M059J (cell line): ENCODE data around the gene RTP1. TPM values are rescaled to one million over a fixed set of nuclear protein-coding genes. Genes with fewer than 3 reads are reported as not detected.

ENCODE experiments used
- DNase-seq: peaks from one replicate; pipeline ENCODE4 v3.0.0-alpha.2; 2012; ENCODE audit warnings: low read depth
- total RNA-seq: library from RNA; depleted of rRNA; stranded (reverse); fragments of >200 nt; shearing (Covaris generic); gene quantifications from 2 replicates; pipeline ENCODE4 v1.2.3, GENCODE V29; 2014; rRNA removed

RTP1 gene
- total RNA-seq, 1 experiment from 2014 or later, result not detected

GRCh38 chr3:187242435-187242834 is 45.1 kb downstream of the RTP1 start:
- no peak for DNase-seq

- DNase-seq, result no peak
Measured at GRCh38 chr3:187242900-187243299, 45.6 kb downstream of the RTP1 start.

DNA sequence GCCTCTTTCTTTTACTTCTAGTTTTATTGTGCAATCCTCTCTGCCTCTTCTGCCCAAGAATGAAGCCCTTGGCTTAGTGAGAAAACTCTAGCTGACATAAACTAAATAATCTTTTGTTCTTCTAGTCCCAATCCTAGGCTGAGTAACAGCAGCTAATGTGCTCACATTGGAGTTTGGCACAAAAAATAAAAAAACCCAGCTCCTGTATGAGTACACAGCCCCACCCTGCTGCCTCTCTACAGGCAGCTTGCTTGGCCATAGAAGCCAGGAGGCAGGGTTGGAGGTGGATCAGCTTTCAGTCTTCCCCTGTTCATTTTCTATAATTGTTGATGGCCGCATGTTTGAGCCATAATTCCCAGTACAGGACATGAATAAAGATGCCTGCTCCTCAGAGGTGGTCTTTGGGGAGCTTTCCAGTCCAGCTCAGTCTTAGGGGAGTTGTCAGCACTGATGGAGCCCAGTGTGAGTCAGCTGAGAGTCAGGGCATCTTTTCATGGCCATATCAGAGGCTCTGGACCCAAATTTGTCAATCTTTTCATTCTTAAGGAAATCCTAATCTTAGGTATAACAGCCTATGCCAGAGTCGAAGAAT is 46.7 kb downstream of the RTP1 start:
- no peak for DNase-seq

GRCh38 chr3:187247398-187247797 is 50.1 kb downstream of the RTP1 start:
- DNase-seq, result no peak

Other genes starting within 250 kb of the RTP1 start
- gene RPL39L, start 58.0 kb upstream of the RTP1 start, total RNA-seq, result 41.1 and 44.1 TPM in 2 replicates
- gene MASP1, start 94.3 kb downstream of the RTP1 start, total RNA-seq, result 1.2 and 3.3 TPM in 2 replicates
- gene RTP4, start 170.9 kb downstream of the RTP1 start, total RNA-seq, result 38.1 and 42.8 TPM in 2 replicates